Stomach smooth muscle (tissue), 2 donors: ENCODE results near the gene DAPP1.
"Not testable (repeated sequence)": the region's sequence is repeated elsewhere in the genome, so short reads cannot be mapped to it uniquely, and the experiment has no call there.

Experiments
- H3K27ac ChIP-seq: one replicate; pipeline ENCODE4 v1.7.0; 2013; ENCODE audit warnings: mild to moderate bottlenecking, low read length, inconsistent platforms
- H3K27me3 ChIP-seq, 2 donors: one replicate each; pipeline ENCODE4 v1.7.0; 2013; ENCODE audit warnings: low read length in 2 of 2; ENCODE audit not compliant: insufficient read depth in 2 of 2, control insufficient read depth in 1 of 2
- H3K36me3 ChIP-seq, 2 donors: one replicate each; pipeline ENCODE4 v1.7.0; 2013; ENCODE audit warnings: low read length in 2 of 2; ENCODE audit not compliant: control insufficient read depth in 2 of 2, insufficient read depth in 2 of 2
- H3K4me1 ChIP-seq: one replicate; pipeline ENCODE4 v1.7.0; 2013; ENCODE audit warnings: low read length; ENCODE audit not compliant: control insufficient read depth, insufficient read depth
- H3K4me3 ChIP-seq, 2 donors: one replicate each; pipeline ENCODE4 v1.7.0; 2013; ENCODE audit warnings: low read length in 2 of 2
- H3K9ac ChIP-seq, 2 donors: one replicate each; pipeline ENCODE4 v1.7.0; 2013; ENCODE audit warnings: low read length in 2 of 2, mild to moderate bottlenecking in 1 of 2
- H3K9me3 ChIP-seq, 2 donors: one replicate each; pipeline ENCODE4 v1.7.0; 2013; ENCODE audit warnings: low read length in 2 of 2; ENCODE audit not compliant: control insufficient read depth in 2 of 2
- donor health status: healthy.
- donor health status: Pancreatic carcinoma.

DAPP1 gene

DNA sequence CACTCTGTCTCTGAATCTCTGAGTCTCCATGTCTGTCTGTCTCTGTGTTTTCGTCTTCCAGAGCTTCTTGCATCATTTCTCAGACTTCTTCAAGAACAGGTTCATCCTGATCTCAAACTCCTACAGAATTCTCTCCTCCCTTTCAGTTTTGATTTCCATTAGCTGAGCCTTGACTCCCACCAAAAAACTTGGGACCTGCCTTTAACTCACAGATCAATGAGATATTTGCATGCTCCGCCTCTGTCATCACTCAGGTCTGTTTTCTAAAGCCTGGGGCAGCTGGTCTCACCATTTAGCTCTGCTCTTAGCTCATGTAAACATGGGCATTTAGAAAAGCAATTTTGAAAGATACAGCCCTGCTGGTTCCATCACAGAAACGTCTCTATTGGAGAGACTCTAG is 8.6 kb downstream of the DAPP1 start:
- Histone ChIP-seq H3K27me3 (no peaks in the 10 kb centered on the region), H3K9me3 (no peaks in the 10 kb centered on the region), H3K27ac (no peak overlapping the region), H3K9ac (no peak overlapping the region), H3K4me3 (no peak overlapping the region), H3K4me1 (no peaks in the 10 kb centered on the region), H3K36me3 (no peaks in the 10 kb centered on the region)

DNA sequence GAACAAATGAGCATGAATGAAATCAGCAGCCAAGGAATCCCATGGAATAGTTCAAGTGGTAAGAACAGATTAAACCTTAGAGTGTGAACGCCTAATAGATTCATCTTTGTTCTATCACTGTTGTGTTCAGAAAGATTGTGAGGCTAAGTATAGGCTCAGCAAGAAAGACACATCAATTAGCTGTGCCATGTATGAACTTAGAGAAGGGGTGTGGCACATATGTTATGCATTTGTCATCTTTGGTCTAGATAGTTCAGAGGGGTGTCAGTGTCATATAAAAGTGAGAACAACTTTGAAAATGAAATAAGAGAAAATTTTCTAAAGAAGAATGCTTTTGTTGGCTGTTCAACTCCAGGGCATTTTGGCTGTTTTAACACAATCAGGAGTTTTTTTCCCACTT is 9.4 kb downstream of the DAPP1 start:
- Histone ChIP-seq H3K27ac (no peak overlapping the region), H3K4me3 (no peak overlapping the region), H3K4me1 (no peaks in the 10 kb centered on the region), H3K9ac (no peak overlapping the region), H3K9me3 (no peaks in the 10 kb centered on the region), H3K27me3 (no peaks in the 10 kb centered on the region), H3K36me3 (no peaks in the 10 kb centered on the region)

DNA sequence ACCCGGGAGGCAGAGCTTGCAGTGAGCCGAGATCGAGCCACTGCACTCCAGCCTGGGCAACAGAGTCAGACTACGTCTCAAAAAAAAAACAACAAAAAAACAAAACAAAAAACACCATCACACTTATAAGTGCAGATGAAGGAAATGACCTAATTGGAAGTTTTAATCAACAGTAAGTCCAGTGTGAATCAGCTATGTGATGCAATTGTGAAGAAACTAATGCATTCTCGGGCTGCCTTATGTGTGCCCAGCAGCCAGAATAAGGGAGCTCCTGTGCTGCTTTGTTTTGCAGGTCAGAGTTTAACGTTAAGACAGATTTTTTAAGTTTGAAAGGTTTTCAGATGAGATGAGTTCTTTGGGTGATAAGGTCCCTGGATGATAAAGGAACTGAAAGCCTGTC is 10.8 kb downstream of the DAPP1 start:
- Histone ChIP-seq H3K9me3 (no peaks in the 10 kb centered on the region), H3K27me3 (no peaks in the 10 kb centered on the region), H3K9ac (no peak overlapping the region), H3K4me1 (no peaks in the 10 kb centered on the region), H3K4me3 (no peak overlapping the region), H3K27ac (no peak overlapping the region), H3K36me3 (no peaks in the 10 kb centered on the region)

DNA sequence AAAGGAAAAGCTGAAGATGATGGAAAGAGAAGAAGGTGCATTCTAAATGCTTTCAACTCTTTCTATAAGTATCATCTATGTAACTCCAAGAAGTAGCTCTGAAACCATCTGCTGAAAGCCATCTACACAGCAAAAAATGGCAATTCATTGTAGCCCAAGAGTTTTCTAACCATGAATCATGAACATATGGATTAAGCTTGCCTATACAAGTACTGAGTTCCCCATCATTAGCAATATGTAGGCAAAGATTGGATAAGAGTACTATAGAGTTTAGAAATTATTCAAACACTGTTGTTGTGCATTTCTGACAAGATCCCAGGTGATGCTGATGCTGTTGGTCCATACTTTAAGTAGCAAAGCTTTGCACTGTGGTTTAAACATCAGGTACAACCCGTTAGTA is 11.2 kb downstream of the DAPP1 start:
- no peak overlapping the region for H3K9ac ChIP-seq
- no peaks in the 10 kb centered on the region for H3K4me1 ChIP-seq
- no peaks in the 10 kb centered on the region for H3K27me3 ChIP-seq
- H3K4me3 ChIP-seq: no peak overlapping the region
- H3K27ac ChIP-seq: no peak overlapping the region
- H3K36me3 ChIP-seq: no peaks in the 10 kb centered on the region
- H3K9me3 ChIP-seq: no peaks in the 10 kb centered on the region

DNA sequence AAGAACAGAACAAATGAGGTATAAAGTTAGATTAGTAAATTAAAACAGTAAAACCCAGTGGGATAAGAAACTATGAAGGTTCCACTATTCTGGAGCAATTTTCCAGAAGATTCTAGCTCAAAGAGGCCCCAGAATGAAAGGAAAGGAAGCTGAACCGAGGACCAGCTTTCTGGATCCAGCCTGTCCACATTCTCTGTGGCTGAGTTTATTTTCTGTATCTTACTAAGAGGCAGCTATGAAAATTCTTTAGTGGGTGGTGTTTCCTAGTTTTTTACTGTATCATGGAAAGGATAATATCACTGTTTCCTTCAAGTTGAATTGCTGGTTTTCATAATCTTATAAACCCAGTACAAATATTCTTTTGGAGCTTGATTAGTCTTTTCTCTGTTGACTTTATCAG is 11.8 kb downstream of the DAPP1 start:
- Histone ChIP-seq H3K27me3 (no peaks in the 10 kb centered on the region), H3K4me1 (no peaks in the 10 kb centered on the region), H3K9ac (no peak overlapping the region), H3K9me3 (no peaks in the 10 kb centered on the region), H3K4me3 (no peak overlapping the region), H3K36me3 (no peaks in the 10 kb centered on the region), H3K27ac (no peak overlapping the region)

DNA sequence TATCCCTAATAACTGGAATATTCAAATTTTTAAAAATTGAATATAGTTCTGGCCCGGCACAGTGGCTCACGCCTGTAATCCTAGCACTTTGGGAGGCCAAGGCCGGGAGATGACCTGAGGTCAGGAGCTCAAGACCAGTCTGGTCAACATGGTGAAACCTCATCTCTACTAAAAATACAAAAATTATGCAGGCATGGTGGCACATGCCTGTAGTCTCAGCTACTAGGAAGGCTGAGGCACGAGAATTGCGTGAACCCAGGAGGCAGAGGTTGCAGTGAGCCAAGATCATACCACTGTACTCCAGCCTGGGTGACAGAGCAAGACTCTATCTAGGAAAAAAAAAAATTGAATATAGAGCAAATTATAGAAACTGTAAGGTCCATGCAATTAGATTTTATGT is 13.4 kb downstream of the DAPP1 start:
- not testable (repeated sequence) for H3K4me1 ChIP-seq, H3K27me3 ChIP-seq, H3K9ac ChIP-seq, H3K36me3 ChIP-seq, H3K27ac ChIP-seq, H3K9me3 ChIP-seq, H3K4me3 ChIP-seq

DNA sequence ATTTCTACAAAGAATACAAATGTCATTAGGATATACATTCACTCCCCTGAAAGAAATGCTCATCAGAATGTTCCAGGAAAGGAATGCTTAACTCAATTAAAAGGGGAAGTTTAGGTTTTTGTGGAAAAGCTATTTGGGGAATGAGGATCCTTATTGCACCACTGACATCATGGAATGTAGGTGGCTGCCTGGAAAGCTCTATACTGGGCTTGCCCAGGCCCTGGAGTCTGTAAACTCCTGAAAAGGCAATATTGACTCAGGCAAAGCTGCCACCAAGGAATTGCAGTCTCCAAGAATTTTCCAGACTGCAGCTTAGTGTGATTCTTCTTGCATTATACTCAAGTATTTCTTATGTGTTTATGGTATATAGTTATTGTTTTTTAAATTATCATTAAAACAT is 15.7 kb downstream of the DAPP1 start:
- Histone ChIP-seq H3K27ac (no peak overlapping the region), H3K4me3 (no peak overlapping the region), H3K27me3 (no peaks in the 10 kb centered on the region), H3K36me3 (no peaks in the 10 kb centered on the region), H3K9me3 (no peaks in the 10 kb centered on the region), H3K4me1 (no peaks in the 10 kb centered on the region), H3K9ac (no peak overlapping the region)

DNA sequence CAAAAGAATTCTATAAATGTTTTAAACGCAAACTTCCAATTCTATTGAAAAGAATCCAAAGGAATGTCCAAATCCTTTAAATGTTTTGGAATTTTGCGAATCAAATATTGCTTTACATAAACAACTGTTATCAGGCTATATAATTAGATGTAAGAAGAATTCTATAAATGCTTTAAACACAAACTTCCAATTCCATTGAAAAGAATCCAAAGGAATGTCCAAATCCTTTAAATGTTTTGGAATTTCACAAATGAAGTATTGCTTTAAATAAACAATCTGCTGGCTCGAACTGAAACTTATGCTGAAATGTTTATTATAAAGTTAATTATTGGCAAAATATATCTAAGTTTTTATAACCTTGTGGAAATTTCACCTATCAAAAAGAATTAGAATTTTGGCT is 16.1 kb downstream of the DAPP1 start:
- Histone ChIP-seq H3K9me3 (no peaks in the 10 kb centered on the region), H3K4me3 (no peak overlapping the region), H3K27ac (no peak overlapping the region), H3K4me1 (no peaks in the 10 kb centered on the region), H3K27me3 (no peaks in the 10 kb centered on the region), H3K36me3 (no peaks in the 10 kb centered on the region), H3K9ac (no peak overlapping the region)

DNA sequence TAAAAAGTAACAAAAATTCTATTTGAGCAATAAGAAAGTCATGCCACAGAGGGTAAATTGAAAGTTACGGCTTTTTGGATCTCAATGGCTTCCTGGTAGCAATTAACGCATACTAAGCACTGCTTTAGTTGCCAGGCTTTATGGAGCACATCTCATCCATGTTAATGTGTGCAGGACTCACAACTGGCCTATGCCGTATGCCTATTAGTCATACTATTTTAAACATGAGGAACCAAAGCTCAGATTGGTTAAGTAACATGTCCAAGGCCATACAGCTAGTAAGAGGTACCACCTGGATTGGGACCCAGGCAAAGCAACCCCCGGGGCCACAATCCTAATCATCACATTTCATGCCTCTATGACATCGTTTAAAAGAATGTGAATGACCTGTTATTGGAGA is 17.1 kb downstream of the DAPP1 start:
- no peaks in the 10 kb centered on the region for H3K9me3 ChIP-seq
- no peaks in the 10 kb centered on the region for H3K4me1 ChIP-seq
- no peaks in the 10 kb centered on the region for H3K27me3 ChIP-seq
- no peak overlapping the region for H3K9ac ChIP-seq
- H3K27ac ChIP-seq: no peak overlapping the region
- no peak overlapping the region for H3K4me3 ChIP-seq
- no peaks in the 10 kb centered on the region for H3K36me3 ChIP-seq

DNA sequence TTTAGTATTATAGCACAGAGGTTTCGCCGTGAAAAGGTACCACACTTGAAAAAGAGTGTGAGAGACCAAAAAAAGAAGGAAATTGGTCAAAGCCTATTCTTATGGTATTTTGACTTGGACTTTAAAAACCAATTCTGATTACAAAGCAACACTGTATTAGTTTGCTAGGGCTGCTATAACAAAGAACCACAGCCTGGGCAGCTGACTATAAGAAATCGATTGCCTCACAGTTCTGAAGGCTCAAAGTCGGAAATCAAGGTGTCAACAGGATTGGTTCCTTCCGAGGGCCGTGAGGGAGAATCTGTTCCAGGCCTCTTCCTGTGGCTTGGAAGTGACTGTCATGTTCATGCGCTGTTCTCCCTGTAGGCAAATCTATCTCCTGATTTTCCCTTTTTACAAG is 17.9 kb downstream of the DAPP1 start:
- H3K4me1 ChIP-seq: no peaks in the 10 kb centered on the region
- no peaks in the 10 kb centered on the region for H3K27me3 ChIP-seq
- H3K4me3 ChIP-seq: no peak overlapping the region
- H3K9me3 ChIP-seq: no peaks in the 10 kb centered on the region
- no peak overlapping the region for H3K9ac ChIP-seq
- no peak overlapping the region for H3K27ac ChIP-seq
- no peaks in the 10 kb centered on the region for H3K36me3 ChIP-seq

DNA sequence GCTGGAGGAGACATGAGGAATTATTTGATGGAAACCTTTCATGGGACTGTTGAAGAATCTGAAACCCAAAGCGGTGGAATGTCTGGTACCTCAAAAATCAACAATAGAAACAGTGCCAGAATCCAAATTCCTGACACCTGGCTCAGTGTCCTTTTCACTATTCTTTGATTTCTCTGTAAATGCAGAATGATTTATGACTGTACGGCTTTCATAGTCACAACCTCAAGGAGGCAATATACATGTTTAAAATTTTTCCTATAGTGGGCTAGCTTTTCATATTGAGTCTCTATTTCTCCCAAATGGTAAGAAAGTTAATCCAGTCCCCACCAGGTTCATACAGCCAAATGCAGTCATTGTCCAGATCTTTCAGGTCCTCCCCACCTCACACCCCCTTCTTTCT is 19.3 kb downstream of the DAPP1 start:
- Histone ChIP-seq H3K27ac (no peak overlapping the region), H3K9me3 (no peaks in the 10 kb centered on the region), H3K4me1 (no peaks in the 10 kb centered on the region), H3K9ac (no peak overlapping the region), H3K36me3 (no peaks in the 10 kb centered on the region), H3K4me3 (no peak overlapping the region), H3K27me3 (no peaks in the 10 kb centered on the region)

DNA sequence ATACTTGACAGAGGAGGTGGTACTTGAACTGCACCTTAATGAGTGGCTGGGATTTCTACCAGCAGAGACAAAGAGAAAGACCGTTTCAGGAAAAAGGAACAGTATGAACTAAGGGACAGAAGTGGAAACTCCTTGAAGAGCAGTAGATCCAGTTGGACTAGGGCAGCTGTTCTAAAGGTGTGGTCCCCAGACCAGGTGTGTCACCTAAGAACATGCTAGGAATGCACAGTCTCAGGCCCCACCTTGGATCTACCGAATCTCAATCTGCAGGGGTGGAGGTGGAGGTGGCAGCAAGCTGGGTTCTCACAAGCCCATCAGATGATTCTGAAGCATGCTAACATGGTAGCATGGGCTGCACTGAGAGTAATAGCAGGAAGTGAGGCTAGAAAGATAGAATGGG is 22.3 kb downstream of the DAPP1 start:
- no peaks in the 10 kb centered on the region for H3K9me3 ChIP-seq
- H3K4me1 ChIP-seq: no peaks in the 10 kb centered on the region
- no peaks in the 10 kb centered on the region for H3K27me3 ChIP-seq
- no peak overlapping the region for H3K27ac ChIP-seq
- no peaks in the 10 kb centered on the region for H3K36me3 ChIP-seq
- H3K9ac ChIP-seq: no peak overlapping the region
- no peak overlapping the region for H3K4me3 ChIP-seq
